Ascending aorta (tissue), 2 donors: Measurements from ENCODE around the gene SRRM1. TPM values are rescaled to one million over a fixed set of nuclear protein-coding genes. Genes with fewer than 3 reads are reported as not detected.

ENCODE experiments used
- DNase-seq, 2 donors: peaks; one replicate each; pipeline ENCODE4 v3.0.0-alpha.2; 2019; ENCODE audit warnings: low spot score in 2 of 2
- H3K27ac ChIP-seq, 2 donors: fragments of 200-600 bp; sonication (generic); one replicate each; pipeline ENCODE4 v1.5.1; 2016 to 2017; ENCODE audit warnings: mild to moderate bottlenecking in 1 of 2
- H3K27me3 ChIP-seq: fragments of 200-600 bp; sonication (generic); one replicate; pipeline ENCODE4 v1.5.1; 2017
- H3K36me3 ChIP-seq, 2 donors: fragments of 200-600 bp; sonication (generic); one replicate each; pipeline ENCODE4 v1.5.1; 2016
- H3K4me1 ChIP-seq, 2 donors: fragments of 200-600 bp; sonication (generic); one replicate each; pipeline ENCODE4 v1.5.1; 2016 to 2017; ENCODE audit warnings: mild to moderate bottlenecking in 1 of 2
- H3K4me3 ChIP-seq, 2 donors: fragments of 200-600 bp; sonication (generic); one replicate each; pipeline ENCODE4 v1.5.1; 2016 to 2017; ENCODE audit warnings: mild to moderate bottlenecking in 1 of 2
- H3K9me3 ChIP-seq, 2 donors: fragments of 200-600 bp; sonication (generic); one replicate each; pipeline ENCODE4 v1.5.1; 2016
- CTCF ChIP-seq, 3 experiments: fragments of 200-600 bp in 2 of 3; fragments of 450-650 bp in 1 of 3; sonication (generic) in 2 of 3; IDR thresholded peaks; one replicate each; pipeline ENCODE4 v1.5.1; 2016 to 2019; ENCODE audit warnings: antibody characterized with exemption in 3 of 3, mild to moderate bottlenecking in 1 of 3, moderate library complexity in 1 of 3
- intact Hi-C: fragments of 100-400 bp; cut with DNase I; formaldehyde crosslinking; loops from one replicate; pipeline ENCODE4 v1.15.1; 2023
- total RNA-seq: library from RNA; depleted of rRNA; stranded (reverse); fragments of >200 nt; gene quantifications from one replicate; pipeline ENCODE4 v1.1.0, GENCODE V29; 2016

SRRM1 gene
- total RNA-seq, 1 donor from 2014 or later = 90.5 TPM

GRCh38 chr1:24619376-24619775, 23.7 kb upstream of the SRRM1 start:
- no peaks in the 10 kb centered on the region for H3K36me3 ChIP-seq
- intact Hi-C loops = no loop called here
- H3K27me3 ChIP-seq = no peaks in the 10 kb centered on the region
- H3K27ac ChIP-seq = no peak overlapping the region
- H3K4me3 ChIP-seq = no peak overlapping the region
- no peaks in the 10 kb centered on the region for H3K4me1 ChIP-seq
- no peak for DNase-seq
- TF ChIP-seq CTCF (IDR thresholded peaks at IDR 0.05) = no peak
- no peaks in the 10 kb centered on the region for H3K9me3 ChIP-seq

GRCh38 chr1:24620678-24621077, 22.4 kb upstream of the SRRM1 start:
- no peak for TF ChIP-seq CTCF (IDR thresholded peaks at IDR 0.05)
- no peaks in the 10 kb centered on the region for H3K4me1 ChIP-seq
- H3K9me3 ChIP-seq = no peaks in the 10 kb centered on the region
- intact Hi-C loops = no loop called here
- DNase-seq = no peak
- H3K27me3 ChIP-seq = no peaks in the 10 kb centered on the region
- H3K27ac ChIP-seq = no peak overlapping the region
- H3K4me3 ChIP-seq = no peak overlapping the region
- no peaks in the 10 kb centered on the region for H3K36me3 ChIP-seq

DNA sequence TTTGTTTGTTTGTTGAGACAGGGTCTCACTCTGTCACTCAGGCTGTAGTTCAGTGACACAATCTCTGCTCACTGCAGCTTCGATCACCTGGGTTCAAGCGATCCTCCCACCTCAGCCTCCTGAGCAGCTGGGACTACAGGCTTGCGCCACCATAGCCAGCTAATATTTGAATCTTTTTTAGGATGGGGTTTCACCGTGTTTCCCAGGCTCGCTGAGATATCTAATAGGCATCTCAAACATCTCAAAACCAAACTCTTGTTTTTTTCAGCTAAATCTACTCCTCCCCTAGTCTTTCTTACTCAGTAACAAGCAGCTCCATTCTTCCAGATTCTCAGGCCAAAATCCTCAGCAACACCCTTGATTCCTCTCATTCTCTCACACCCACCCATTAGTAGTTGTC, 22.0 kb upstream of the SRRM1 start:
- intact Hi-C loops = no loop called here
- DNase-seq = no peak
- H3K27ac ChIP-seq = no peak overlapping the region

DNA sequence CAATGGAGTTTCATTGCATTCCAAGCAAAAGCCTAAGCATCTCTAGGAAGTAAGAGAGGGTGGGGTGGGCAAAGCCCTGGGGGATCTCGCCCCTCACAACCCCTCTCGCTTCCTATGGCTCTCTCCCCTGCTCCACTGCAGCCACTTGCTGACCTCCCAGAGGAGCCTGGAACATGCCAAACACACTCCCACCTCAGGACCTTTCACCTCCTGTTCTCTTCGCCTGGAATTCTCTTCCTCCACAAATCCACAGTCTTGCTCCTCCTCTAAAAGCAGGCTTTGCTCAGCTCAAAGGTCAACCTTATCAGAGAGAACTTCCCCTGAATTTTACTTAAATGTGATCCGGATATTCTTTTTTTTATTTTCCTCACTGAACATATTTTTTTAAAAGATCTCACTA, 20.9 kb upstream of the SRRM1 start:
- intact Hi-C loops = no loop called here
- no peaks in the 10 kb centered on the region for H3K9me3 ChIP-seq
- H3K36me3 ChIP-seq = no peaks in the 10 kb centered on the region
- no peak for TF ChIP-seq CTCF (IDR thresholded peaks at IDR 0.05)
- no peaks in the 10 kb centered on the region for H3K4me1 ChIP-seq
- no peak overlapping the region for H3K27ac ChIP-seq
- no peak overlapping the region for H3K4me3 ChIP-seq
- DNase-seq = no peak
- H3K27me3 ChIP-seq = no peaks in the 10 kb centered on the region

More for the DNA sequence above, 22.0 kb upstream of the SRRM1 start:
- H3K36me3 ChIP-seq = no peaks in the 10 kb centered on the region
- TF ChIP-seq CTCF (IDR thresholded peaks at IDR 0.05) = no peak
- no peaks in the 10 kb centered on the region for H3K9me3 ChIP-seq
- no peak overlapping the region for H3K4me3 ChIP-seq
- no peaks in the 10 kb centered on the region for H3K4me1 ChIP-seq
- no peaks in the 10 kb centered on the region for H3K27me3 ChIP-seq

DNA sequence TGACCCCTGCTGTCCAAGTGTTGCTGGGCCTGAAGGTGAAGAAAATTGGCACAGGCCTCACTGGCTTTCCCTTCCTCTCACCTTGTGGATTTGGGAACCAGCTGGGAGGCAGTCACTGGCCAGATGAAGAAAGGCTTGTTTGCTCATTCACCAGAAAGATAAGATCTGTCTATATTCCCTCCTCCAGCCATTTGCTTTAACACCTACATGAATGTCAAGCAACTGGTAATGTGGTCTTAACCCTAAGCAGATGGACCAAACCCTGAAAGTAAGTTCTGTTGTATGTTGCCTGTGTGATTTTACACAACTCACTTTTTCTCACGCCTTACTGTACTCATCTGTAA, 10.3 kb upstream of the SRRM1 start:
- H3K4me1 ChIP-seq = no peaks in the 10 kb centered on the region
- no peak overlapping the region for H3K27ac ChIP-seq
- intact Hi-C loops = no loop called here
- H3K9me3 ChIP-seq = no peaks in the 10 kb centered on the region
- DNase-seq = no peak
- H3K27me3 ChIP-seq = no peaks in the 10 kb centered on the region
- no peak overlapping the region for H3K4me3 ChIP-seq
- no peak for TF ChIP-seq CTCF (IDR thresholded peaks at IDR 0.05)
- no peaks in the 10 kb centered on the region for H3K36me3 ChIP-seq

GRCh38 chr1:24635195-24635843, 7.8 kb upstream of the SRRM1 start:
- H3K36me3 ChIP-seq = no peaks in the 10 kb centered on the region
- TF ChIP-seq CTCF (IDR thresholded peaks at IDR 0.05) = peak; percentile 28 to 56 (median 31)
- intact Hi-C loops = loop anchor here (5.0 kb wide), 2 partner anchors 218 to 433 kb away; partner anchors contain the start of gene NIPAL3
- no peak for DNase-seq
- no peaks in the 10 kb centered on the region for H3K4me1 ChIP-seq
- no peaks in the 10 kb centered on the region for H3K27me3 ChIP-seq
- H3K9me3 ChIP-seq = no peaks in the 10 kb centered on the region
- no peak overlapping the region for H3K4me3 ChIP-seq
- no peak overlapping the region for H3K27ac ChIP-seq
